H1 (cell line): ENCODE measurements around the gene LAMB1. TPM values are rescaled to one million over a fixed set of nuclear protein-coding genes. Genes with fewer than 3 reads are reported as not detected.

Experiments used
- EP300 ChIP-seq, 2 experiments: IDR thresholded peaks; 1 replicate in 1 of 2; 2 replicates in 1 of 2; pipeline ENCODE4 v1.6.1; 2011 to 2012; ENCODE audit warnings: low read depth in 2 of 2, low read length in 2 of 2, mild to moderate bottlenecking in 2 of 2, borderline replicate concordance in 1 of 2, inconsistent platforms in 1 of 2, moderate library complexity in 1 of 2
- EZH2 ChIP-seq: fragments of 200-600 bp; sonication (generic); IDR thresholded peaks from 2 replicates; pipeline ENCODE4 v1.7.1; 2012; ENCODE audit warnings: low read depth, mild to moderate bottlenecking, moderate library complexity, low read length, inconsistent platforms; ENCODE audit not compliant: severe bottlenecking
- MAFK ChIP-seq: IDR thresholded peaks from 2 replicates; pipeline ENCODE4 v1.6.1; 2012; ENCODE audit warnings: low read depth, mild to moderate bottlenecking, improper control_type of control experiment, low read length
- PHF8 ChIP-seq: fragments of 200-600 bp; sonication (generic); conservative IDR thresholded peaks from 2 replicates; pipeline ENCODE4 v1.7.1; 2012; ENCODE audit warnings: low read depth, mild to moderate bottlenecking, inconsistent platforms, low read length, moderate library complexity
- POLR2AphosphoS5 ChIP-seq: IDR thresholded peaks from 2 replicates; pipeline ENCODE4 v1.6.1; 2011; ENCODE audit warnings: low read depth, low read length
- RAD21 ChIP-seq, 2 experiments: IDR thresholded peaks in 1 of 2; conservative IDR thresholded peaks in 1 of 2; 2 replicates each; pipeline ENCODE4 v1.6.1; 2011; ENCODE audit warnings: low read depth in 2 of 2, low read length in 2 of 2, improper control_type of control experiment in 1 of 2, inconsistent platforms in 1 of 2, mild to moderate bottlenecking in 1 of 2, moderate library complexity in 1 of 2
- RFX5 ChIP-seq: IDR thresholded peaks from 2 replicates; pipeline ENCODE4 v1.6.1; 2011; ENCODE audit warnings: low read depth, low read length, improper control_type of control experiment, borderline replicate concordance
- TAF7 ChIP-seq: optimal IDR thresholded peaks from 2 replicates; pipeline ENCODE3; 2011; ENCODE audit warnings: low read depth, mild to moderate bottlenecking, inconsistent platforms, low read length, moderate library complexity, borderline replicate concordance
- polyA plus RNA-seq, 7 experiments: library from polyadenylated mRNA; depleted of rRNA in 3 of 7; stranded (reverse) in 5 of 7; unstranded in 2 of 7; fragments of >200 nt in 5 of 7; fragments of 200-250 nt in 2 of 7; gene quantifications; 1 replicate in 5 of 7; 2 replicates in 1 of 7; 4 replicates in 1 of 7; pipeline versions ENCODE4 v1.2.1 to v1.2.3, GENCODE V29; 2011 to 2013; ENCODE audit warnings: missing spikeins in 2 of 7, mixed read lengths in 2 of 7
- total RNA-seq: library from RNA; stranded (reverse); fragmentation: NEBNext Ultra II Directional; extraction: Animal tissue kit (Norgen Biotek cat#: 25700); gene quantifications from 2 replicates; pipeline ENCODE4 v1.2.1, GENCODE V29; 2021

Gene LAMB1
- total and polyA plus RNA-seq, 2 of the 8 experiments (the other 6 are each of a cell fraction or from before 2014, with no cell fraction given): 31.9 to 38.5 TPM

DNA sequence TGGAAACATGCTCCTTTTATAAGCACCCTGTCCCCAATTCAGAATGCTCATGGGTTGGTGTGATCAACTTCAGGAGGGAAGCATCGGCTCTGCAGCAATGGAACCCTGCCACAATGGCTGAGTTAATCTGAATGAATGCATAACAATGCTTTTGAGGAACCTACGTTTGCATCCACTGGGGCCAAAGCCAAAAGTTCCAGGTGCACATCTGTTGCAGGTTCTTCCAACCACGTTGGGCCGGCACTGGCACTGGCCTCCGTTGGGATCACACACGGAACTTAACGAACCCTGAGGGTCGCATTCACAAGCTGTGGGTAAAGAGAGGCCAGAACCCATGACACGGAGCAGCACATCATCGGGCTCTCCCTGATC, 43.4 kb downstream of the LAMB1 start (continued):
- TF ChIP-seq EP300 (IDR thresholded peaks at IDR 0.05; ENCODE audit: borderline replicate concordance in 1 of 2, low read depth in 2 of 2, low read length in 2 of 2): no peak
- no peak for TF ChIP-seq EZH2
- no peak for TF ChIP-seq RFX5
- TF ChIP-seq TAF7: no peak
- TF ChIP-seq POLR2AphosphoS5: no peak
- TF ChIP-seq PHF8: no peak
- TF ChIP-seq RAD21 (IDR thresholded peaks at IDR 0.05 in 1 of 2, conservative IDR thresholded peaks at IDR 0.05 in 1 of 2; ENCODE audit: low read depth in 2 of 2, low read length in 2 of 2): no peak
- TF ChIP-seq MAFK: no peak
